Immature natural killer cell (primary cell): ENCODE data around the gene MYLK3. TPM values are rescaled to one million over a fixed set of nuclear protein-coding genes. Genes with fewer than 3 reads are reported as not detected.

ENCODE experiments used
- DNase-seq, 3 donors: peaks; one replicate each; pipeline ENCODE4 v3.0.0; 2022; ENCODE audit warnings: mixed read lengths in 1 of 3
- H3K27ac Mint-ChIP-seq, 6 donors: one replicate each; pipeline ENCODE4 v1.8.0; 2020; ENCODE audit warnings: mixed read lengths in 6 of 6, mild to moderate bottlenecking in 5 of 6, inconsistent platforms in 4 of 6, moderate library complexity in 3 of 6
- H3K27me3 Mint-ChIP-seq, 3 donors: one replicate each; pipeline ENCODE4 v1.8.0; 2020 to 2021; ENCODE audit warnings: low read depth in 3 of 3, mild to moderate bottlenecking in 3 of 3, mixed read lengths in 3 of 3, moderate library complexity in 3 of 3, inconsistent platforms in 1 of 3
- H3K36me3 Mint-ChIP-seq, 3 donors: one replicate each; pipeline ENCODE4 v1.8.0; 2020; ENCODE audit warnings: mixed read lengths in 3 of 3, inconsistent platforms in 2 of 3, mild to moderate bottlenecking in 2 of 3
- H3K4me1 Mint-ChIP-seq, 2 donors: one replicate each; pipeline ENCODE4 v1.8.0; 2020; ENCODE audit warnings: inconsistent platforms in 2 of 2, mild to moderate bottlenecking in 2 of 2, mixed read lengths in 2 of 2, moderate library complexity in 1 of 2
- H3K4me3 Mint-ChIP-seq, 5 donors: one replicate each; pipeline ENCODE4 v1.8.0; 2020; ENCODE audit warnings: mild to moderate bottlenecking in 5 of 5, mixed read lengths in 5 of 5, inconsistent platforms in 3 of 5, moderate library complexity in 3 of 5
- H3K9me3 Mint-ChIP-seq, 6 donors: one replicate each; pipeline ENCODE4 v1.8.0; 2020; ENCODE audit warnings: mild to moderate bottlenecking in 6 of 6, mixed read lengths in 6 of 6, inconsistent platforms in 4 of 6, moderate library complexity in 3 of 6
- polyA plus RNA-seq, 3 donors: library from polyadenylated mRNA; unstranded; fragments of 300-500 nt; fragmentation: Illumina TruSeq; gene quantifications; one replicate each; pipeline ENCODE4 v1.2.3, GENCODE V29; 2021

Gene MYLK3
- polyA plus RNA-seq, 3 donors from 2014 or later: not detected

- no peak for DNase-seq
- no peak overlapping the region for H3K4me3 Mint-ChIP-seq
Observed at GRCh38 chr16:46709469-46710005, 38.6 kb downstream of the MYLK3 start.

GRCh38 chr16:46706642-46707041 lies 41.5 kb downstream of the MYLK3 start:
- Mint-ChIP-seq H3K4me3 (no peak overlapping the region), H3K27ac (no peak overlapping the region), H3K4me1 (no peaks in the 10 kb centered on the region), H3K27me3 (no peaks in the 10 kb centered on the region), H3K9me3 (no peaks in the 10 kb centered on the region), H3K36me3 (no peaks in the 10 kb centered on the region)
- DNase-seq: no peak

More at GRCh38 chr16:46709469-46710005, 38.6 kb downstream of the MYLK3 start:
- Mint-ChIP-seq H3K27ac (no peak overlapping the region), H3K27me3 (no peaks in the 10 kb centered on the region), H3K9me3 (no peaks in the 10 kb centered on the region), H3K4me1 (no peaks in the 10 kb centered on the region), H3K36me3 (no peaks in the 10 kb centered on the region)

- no peak for DNase-seq
- Mint-ChIP-seq H3K4me3 (no peak overlapping the region), H3K27me3 (peaks cover 0 to under 1% (median 0%) of the 10 kb centered on the region in 3 donors), H3K36me3 (no peaks in the 10 kb centered on the region), H3K9me3 (no peaks in the 10 kb centered on the region), H3K4me1 (no peaks in the 10 kb centered on the region), H3K27ac (no peak overlapping the region)
Observed at GRCh38 chr16:46702030-46702429, 46.1 kb downstream of the MYLK3 start.

- no peak for DNase-seq
- no peaks in the 10 kb centered on the region for H3K4me1 Mint-ChIP-seq
- peaks cover 0 to 1% (median 0%) of the 10 kb centered on the region in 3 donors for H3K27me3 Mint-ChIP-seq
- no peaks in the 10 kb centered on the region for H3K9me3 Mint-ChIP-seq
- H3K27ac Mint-ChIP-seq: no peak overlapping the region
- H3K4me3 Mint-ChIP-seq: no peak overlapping the region
- no peaks in the 10 kb centered on the region for H3K36me3 Mint-ChIP-seq
Observed at GRCh38 chr16:46701615-46702014, 46.5 kb downstream of the MYLK3 start.

- H3K27ac Mint-ChIP-seq: no peak overlapping the region
- peaks cover 0 to 1% (median 0%) of the 10 kb centered on the region in 3 donors for H3K27me3 Mint-ChIP-seq
- H3K4me1 Mint-ChIP-seq: no peaks in the 10 kb centered on the region
- no peak for DNase-seq
- H3K9me3 Mint-ChIP-seq: no peaks in the 10 kb centered on the region
- no peak overlapping the region for H3K4me3 Mint-ChIP-seq
- peaks cover 0 to 4% (median 0%) of the 10 kb centered on the region in 3 donors for H3K36me3 Mint-ChIP-seq
Observed at GRCh38 chr16:46700048-46700447, 48.1 kb downstream of the MYLK3 start.

- no peak for DNase-seq
- Mint-ChIP-seq H3K27ac (no peak overlapping the region), H3K36me3 (peaks cover 0 to 4% (median 0%) of the 10 kb centered on the region in 3 donors), H3K27me3 (peaks cover 0 to 4% (median 0%) of the 10 kb centered on the region in 3 donors), H3K9me3 (no peaks in the 10 kb centered on the region), H3K4me1 (no peaks in the 10 kb centered on the region), H3K4me3 (no peak overlapping the region)
Observed at GRCh38 chr16:46696957-46697356, 51.2 kb downstream of the MYLK3 start.

GRCh38 chr16:46695937-46696336 lies 52.2 kb downstream of the MYLK3 start:
- Mint-ChIP-seq H3K27ac (no peak overlapping the region), H3K4me3 (no peak overlapping the region), H3K9me3 (no peaks in the 10 kb centered on the region)

GRCh38 chr16:46693598-46693997 lies 54.5 kb downstream of the MYLK3 start:
- Mint-ChIP-seq H3K4me3 (no peak overlapping the region), H3K27me3 (peaks cover 0 to 4% (median 0%) of the 10 kb centered on the region in 3 donors), H3K4me1 (peaks cover 0 to 4% of the 10 kb centered on the region in 2 donors), H3K27ac (no peak overlapping the region), H3K36me3 (peaks cover 0 to 4% (median 0%) of the 10 kb centered on the region in 3 donors), H3K9me3 (no peaks in the 10 kb centered on the region)
- no peak for DNase-seq

More at GRCh38 chr16:46695937-46696336, 52.2 kb downstream of the MYLK3 start:
- H3K36me3 Mint-ChIP-seq: peaks cover 0 to 4% (median 0%) of the 10 kb centered on the region in 3 donors
- DNase-seq: no peak
- H3K27me3 Mint-ChIP-seq: peaks cover 0 to 4% (median 0%) of the 10 kb centered on the region in 3 donors
- H3K4me1 Mint-ChIP-seq: peaks cover 0 to 4% of the 10 kb centered on the region in 2 donors

- Mint-ChIP-seq H3K27me3 (peaks cover 0 to 5% (median 0%) of the 10 kb centered on the region in 3 donors), H3K9me3 (no peaks in the 10 kb centered on the region), H3K36me3 (peaks cover 0 to 4% (median 0%) of the 10 kb centered on the region in 3 donors), H3K4me3 (peak overlapping the region in 3 of 5 donors; percentile 30 to 51 (median 42)), H3K4me1 (peaks cover 17 to 20% of the 10 kb centered on the region in 2 donors), H3K27ac (no peak overlapping the region)
- no peak for DNase-seq
Observed at GRCh38 chr16:46691726-46692125, 56.4 kb downstream of the MYLK3 start.

- Mint-ChIP-seq H3K4me3 (no peak overlapping the region), H3K27ac (peak overlapping the region in 1 of 6 donors; percentile 60), H3K27me3 (peaks cover 0 to 5% (median 0%) of the 10 kb centered on the region in 3 donors), H3K9me3 (no peaks in the 10 kb centered on the region), H3K36me3 (no peaks in the 10 kb centered on the region), H3K4me1 (peaks cover 20% of the 10 kb centered on the region in 2 donors)
- DNase-seq: peak in 1 of 3 donors; percentile 1
Observed at GRCh38 chr16:46690281-46691178, 57.6 kb downstream of the MYLK3 start.

- peaks cover 22% of the 10 kb centered on the region in 2 donors for H3K4me1 Mint-ChIP-seq
- H3K9me3 Mint-ChIP-seq: no peaks in the 10 kb centered on the region
- no peak within 1 kb of the TSS for H3K4me3 Mint-ChIP-seq
- H3K36me3 Mint-ChIP-seq: no peaks in the 10 kb centered on the region
- peaks cover 0 to 5% (median 0%) of the 10 kb centered on the region in 3 donors for H3K27me3 Mint-ChIP-seq
- DNase-seq: peak; percentile 97 to 98 (median 98)
- no peak within 1 kb of the TSS for H3K27ac Mint-ChIP-seq
Observed at GRCh38 chr16:46689365-46690280, 58.5 kb downstream of the MYLK3 start, which contains the start of gene ORC6. TSS of gene ORC6 (plus strand) at chr16:46689659. CDS start at chr16:46689706, 47 bp downstream.

- Mint-ChIP-seq H3K9me3 (no peaks in the 10 kb centered on the region), H3K4me3 (no peak within 1 kb of the TSS), H3K27me3 (peaks cover 0 to 5% (median 0%) of the 10 kb centered on the region in 3 donors), H3K36me3 (no peaks in the 10 kb centered on the region), H3K27ac (no peak within 1 kb of the TSS), H3K4me1 (peaks cover 27 to 30% of the 10 kb centered on the region in 2 donors)
- peak; percentile 99 for DNase-seq
Observed at GRCh38 chr16:46688654-46689364, 59.3 kb downstream of the MYLK3 start, which contains the start of gene VPS35. TSS of gene VPS35 (minus strand) at chr16:46689178. CDS start at chr16:46689133, 45 bp downstream.
